ENCODE results near the gene ZNF580.

ZNF580 gene, protein sequence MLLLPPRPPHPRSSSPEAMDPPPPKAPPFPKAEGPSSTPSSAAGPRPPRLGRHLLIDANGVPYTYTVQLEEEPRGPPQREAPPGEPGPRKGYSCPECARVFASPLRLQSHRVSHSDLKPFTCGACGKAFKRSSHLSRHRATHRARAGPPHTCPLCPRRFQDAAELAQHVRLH

DNA sequence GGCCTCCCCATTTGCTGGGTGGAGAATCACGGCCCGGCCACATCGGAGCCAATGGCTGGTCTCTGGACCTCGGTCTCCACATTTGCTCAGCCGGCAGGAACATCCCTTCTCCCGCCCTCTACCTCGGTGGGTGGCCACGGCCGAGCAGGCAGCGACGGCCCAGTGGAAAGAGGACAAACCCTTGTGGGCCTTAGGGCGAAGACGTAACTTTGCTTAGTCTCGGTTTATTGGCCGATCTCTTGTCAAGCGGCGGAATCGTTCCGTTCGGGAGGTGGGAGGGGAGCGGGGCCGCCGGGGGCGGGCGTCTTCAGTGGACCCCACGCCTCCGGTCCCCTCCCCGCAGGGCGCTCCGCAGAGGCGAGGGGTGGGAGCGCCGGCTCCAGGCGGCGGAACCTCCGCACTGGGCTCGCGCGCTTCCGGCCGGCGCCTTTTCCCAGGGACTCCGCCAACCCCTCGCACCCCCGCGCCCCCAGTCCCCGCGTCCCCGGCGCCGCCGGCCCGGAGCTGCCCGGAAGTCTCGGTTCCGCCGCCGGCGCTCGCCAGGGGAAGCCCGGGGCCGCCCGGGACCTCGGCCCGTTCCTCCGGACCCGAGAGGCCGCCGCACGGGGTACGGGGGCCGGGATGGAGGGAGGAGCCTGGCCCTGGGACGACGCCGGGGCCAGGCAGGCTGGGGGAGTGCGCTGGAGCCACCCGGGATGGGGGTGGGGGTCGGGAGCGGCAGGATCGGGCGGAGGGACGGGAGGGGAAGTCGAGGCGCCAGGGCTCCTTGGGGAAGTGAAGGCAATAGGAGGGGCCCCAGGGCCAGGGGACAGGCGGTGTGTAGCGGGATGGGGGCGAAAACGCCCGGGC is at the start of gene ZNF580:
TSS of gene ZNF580 (plus strand) at position 426 of the 849 bp plus-strand sequence. CDS start 1,507 bp downstream, outside the sequence.
- DNase-seq (ENCODE audit: low read depth in 3 of 3): peak in 2 of 3 donors; percentile 47 to 60

DNA sequence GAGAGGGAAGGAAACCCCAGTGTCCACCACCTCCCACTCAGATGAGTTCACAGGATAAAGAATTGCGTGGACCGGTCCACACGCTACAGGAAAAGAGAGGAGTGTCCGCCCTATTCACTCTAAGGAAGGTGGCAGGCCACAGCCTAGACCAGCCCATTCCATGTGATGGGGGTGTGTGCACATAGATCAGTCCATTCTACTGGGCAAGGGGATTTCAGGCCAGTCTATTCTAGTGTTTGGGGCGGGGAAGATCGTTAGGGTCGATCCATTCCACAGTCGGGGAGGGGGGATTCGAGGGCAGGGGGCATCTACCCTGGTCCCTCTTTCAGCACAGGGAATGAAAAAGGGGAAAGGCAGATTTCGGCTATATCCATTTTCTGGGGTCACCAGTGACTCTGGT is 49.2 kb upstream of the ZNF580 start:
- no peak for DNase-seq (ENCODE audit: low read depth in 3 of 3)

DNA sequence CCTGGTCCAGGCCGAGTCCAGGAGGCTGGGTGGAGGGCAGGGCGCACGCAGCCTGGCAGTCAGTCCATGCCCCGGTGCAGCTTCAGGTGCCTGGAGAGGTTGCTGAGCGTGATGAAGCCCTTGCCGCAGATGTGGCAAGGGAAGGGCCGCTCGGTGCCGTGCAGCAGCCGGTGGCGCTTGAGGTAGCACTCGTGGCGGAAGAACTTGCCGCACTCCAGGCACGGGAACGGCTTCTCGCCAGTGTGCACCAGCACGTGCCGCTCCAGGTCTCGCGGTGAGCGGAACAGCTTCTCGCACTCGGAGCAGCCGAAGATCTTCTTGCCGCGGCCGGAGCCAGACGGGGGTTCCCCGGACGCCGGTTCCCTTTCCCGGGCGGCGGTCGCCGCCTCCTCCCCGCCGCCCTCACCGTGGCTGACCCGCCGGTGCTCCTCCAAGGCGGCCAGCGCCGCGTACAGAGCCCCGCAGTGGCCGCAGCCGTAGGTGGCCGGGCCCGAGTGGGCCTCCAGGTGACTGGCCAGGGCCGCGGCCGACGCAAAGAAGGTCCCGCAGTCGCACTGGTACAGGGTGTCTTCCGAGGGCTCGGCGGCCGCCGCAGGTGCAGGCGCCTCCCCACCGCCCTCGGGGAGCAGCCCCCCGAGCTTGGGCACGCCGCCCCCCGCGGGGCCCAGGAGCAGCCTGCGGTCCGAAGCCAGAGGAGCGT is 48.3 kb upstream of the ZNF580 start:
- DNase-seq (ENCODE audit: low read depth in 3 of 3): no peak

DNA sequence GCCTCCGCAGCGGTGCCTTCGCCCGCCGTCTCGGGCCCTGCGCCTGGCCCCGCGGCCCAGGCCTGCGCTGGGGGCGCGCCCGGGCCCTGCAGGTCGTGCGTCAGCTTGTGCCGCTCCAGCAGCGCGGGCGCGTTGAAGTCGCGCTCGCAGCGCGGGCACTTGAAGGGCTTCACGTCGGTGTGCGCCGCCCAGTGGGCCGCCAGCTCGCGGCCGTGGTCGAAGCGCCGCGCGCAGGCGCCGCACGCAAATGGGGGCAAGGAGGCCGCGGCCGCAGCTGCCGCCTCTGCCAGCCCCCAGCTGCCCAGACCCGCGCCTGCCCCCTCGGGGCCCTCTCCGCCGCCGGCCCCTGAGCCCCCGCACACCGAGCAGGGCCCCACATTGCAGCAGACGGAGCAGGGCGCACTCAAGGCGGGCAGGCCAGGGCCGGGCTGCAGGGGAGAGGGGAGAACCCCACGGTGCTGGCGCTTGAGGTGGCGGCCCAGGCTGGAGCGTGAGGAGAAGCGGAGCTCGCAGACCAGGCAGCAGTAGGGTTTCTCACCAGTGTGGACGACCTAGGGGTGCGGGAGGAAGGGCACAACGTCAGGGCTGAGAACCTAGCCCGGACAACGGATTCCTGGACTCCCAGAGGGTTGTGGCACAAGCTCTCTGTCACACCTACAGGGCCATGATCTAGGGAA is 47.6 kb upstream of the ZNF580 start:
- DNase-seq (ENCODE audit: low read depth in 3 of 3): no peak

DNA sequence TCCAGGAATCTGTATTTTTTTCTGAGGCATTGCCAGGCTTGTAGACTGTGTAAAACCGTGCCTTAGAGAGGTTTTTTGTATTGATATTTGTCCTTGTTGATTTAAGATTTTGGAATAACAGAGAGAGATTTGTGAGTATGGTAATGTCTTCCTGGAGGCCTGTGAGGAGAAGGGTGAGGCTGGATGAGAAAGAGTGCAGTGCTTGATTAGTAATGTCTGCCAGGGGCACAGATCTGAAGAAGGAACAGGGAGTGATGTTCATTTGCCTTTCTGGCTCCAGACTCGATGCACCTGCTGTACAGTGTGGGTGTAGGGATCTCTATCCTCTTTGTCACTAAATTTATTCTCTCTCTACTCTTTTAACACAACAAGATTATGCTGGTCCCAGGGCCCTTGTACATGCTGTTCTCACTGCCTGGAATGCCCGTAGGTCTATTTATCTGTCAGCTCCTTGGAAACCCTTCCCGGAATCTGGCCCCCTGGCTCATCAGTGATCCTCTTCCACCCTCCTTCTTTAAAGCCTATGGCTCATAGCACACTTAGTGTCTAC is 45.7 kb upstream of the ZNF580 start:
- DNase-seq (ENCODE audit: low read depth in 3 of 3): no peak

DNA sequence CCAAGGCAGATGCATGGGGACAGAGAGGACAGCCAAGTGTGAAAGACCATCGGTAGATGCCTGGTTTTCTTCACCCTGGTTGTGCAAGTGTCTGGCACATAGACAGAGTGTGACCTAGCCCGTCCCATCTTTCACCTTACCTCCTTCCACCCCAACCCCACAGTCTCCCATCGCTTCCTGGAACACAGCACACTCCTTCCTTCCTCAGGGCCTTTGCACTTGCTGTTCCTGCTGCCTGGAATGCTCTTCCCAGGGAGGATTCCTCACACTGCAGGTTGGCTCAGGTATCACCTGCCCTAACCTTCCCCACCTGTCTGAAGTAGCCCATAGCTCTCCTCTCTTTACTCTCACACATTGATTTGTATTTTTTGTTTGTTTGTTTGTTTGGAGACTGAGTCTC is 44.5 kb upstream of the ZNF580 start:
- no peak for DNase-seq (ENCODE audit: low read depth in 3 of 3)

DNA sequence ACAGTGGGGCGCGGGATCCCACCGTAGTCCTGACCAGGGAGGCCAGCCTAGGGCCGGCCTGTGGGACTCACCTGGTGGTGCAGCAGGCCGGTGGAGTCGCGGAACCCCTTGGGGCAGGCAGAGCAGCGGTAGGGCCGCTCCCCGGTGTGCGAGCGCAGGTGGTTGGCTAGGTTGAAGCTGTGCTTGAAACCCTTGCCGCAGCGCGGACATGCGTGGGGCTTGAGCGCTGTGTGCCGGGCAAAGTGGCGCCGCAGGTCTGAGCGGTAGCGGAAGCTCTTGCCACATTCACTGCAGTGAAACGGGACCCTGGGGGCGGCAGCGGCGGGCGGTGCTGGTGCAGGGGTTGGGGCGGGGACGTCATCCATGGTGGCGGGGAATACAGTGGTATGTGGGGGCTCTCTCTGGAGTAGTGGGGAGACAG is 43.3 kb upstream of the ZNF580 start:
- DNase-seq (ENCODE audit: low read depth in 3 of 3): no peak

DNA sequence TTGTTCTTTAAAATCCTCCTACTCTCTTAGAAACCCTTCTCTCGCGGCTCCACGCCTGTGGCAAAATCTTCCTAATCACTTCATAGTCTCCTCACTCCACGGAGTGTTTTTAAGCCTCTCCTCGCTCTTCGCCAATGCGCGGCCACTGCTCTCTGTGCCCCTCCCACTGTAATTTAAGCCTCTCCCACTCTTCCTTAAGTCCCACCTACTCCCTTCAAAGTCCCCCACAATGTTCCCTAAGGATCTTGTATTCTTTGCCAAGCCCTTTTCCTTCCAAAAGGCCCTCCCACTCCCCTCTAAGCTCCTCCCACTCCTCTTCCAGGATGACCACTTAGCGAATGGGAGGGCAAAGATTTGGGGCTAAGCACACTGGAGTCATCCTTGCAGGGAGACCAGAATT is 42.8 kb upstream of the ZNF580 start:
- no peak for DNase-seq (ENCODE audit: low read depth in 3 of 3)

DNA sequence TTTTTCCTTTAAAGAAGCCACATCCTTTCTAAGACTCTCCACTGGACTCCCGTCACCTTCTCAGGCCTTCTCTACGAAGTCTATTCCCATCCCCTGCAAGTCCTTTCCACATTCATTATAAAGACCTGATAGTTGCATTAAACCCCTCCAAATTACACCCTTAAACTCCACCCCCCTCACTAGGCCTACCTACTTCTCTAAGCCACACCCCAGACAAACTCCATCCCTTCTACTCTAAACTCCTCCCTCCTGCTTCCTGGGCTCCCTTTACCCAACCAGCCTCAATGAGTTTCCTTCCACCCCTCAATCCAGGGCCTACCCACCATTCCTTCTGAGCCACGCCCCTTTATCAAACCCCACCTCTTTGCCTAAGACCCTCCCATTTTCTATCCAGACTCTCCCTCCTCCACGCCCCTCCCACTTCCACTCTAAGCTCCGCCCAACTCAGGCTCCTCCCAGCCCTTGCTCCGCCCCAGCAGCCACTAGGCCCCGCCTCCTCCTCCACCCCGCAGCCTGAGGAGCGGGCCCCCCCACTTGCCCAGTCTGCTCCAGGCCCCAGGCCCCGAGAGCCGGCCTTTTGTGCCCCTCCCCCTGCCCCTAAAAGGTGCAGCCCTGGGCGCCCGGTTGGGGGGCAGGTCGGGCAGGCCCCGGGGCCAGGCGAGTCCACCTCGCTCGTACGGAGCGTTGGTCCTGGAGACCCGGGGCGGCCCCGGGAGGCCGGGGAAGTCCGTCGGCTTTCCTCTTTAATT is 41.9 kb upstream of the ZNF580 start:
- peak; percentile 89 to 95 (median 92) for DNase-seq (ENCODE audit: low read depth in 3 of 3)

DNA sequence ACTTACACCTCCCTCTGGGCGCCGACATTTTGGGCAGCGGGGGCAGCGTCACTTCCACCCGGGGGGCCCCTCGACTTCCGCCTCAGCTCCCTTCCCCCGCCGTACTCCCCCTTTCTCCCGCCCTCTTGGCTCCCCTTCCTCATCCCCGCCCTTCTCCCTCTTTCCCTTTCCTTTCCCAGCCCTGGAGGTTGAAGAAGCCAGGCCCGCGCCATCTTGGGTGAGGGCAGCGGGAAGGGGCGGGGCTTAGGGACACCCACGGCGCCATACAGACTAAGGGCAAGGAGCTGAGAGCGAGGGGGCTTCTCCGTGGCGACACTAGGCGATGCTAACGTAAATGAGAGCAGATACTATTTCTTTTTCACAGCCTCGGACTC is 41.3 kb upstream of the ZNF580 start, which contains the start of gene FIZ1:
TSS of gene FIZ1 (minus strand) at position 50 of the 374 bp plus-strand sequence. CDS start 1,652 bp downstream, outside the sequence.
- peak; percentile 93 to 95 (median 95) for DNase-seq (ENCODE audit: low read depth in 3 of 3)

DNA sequence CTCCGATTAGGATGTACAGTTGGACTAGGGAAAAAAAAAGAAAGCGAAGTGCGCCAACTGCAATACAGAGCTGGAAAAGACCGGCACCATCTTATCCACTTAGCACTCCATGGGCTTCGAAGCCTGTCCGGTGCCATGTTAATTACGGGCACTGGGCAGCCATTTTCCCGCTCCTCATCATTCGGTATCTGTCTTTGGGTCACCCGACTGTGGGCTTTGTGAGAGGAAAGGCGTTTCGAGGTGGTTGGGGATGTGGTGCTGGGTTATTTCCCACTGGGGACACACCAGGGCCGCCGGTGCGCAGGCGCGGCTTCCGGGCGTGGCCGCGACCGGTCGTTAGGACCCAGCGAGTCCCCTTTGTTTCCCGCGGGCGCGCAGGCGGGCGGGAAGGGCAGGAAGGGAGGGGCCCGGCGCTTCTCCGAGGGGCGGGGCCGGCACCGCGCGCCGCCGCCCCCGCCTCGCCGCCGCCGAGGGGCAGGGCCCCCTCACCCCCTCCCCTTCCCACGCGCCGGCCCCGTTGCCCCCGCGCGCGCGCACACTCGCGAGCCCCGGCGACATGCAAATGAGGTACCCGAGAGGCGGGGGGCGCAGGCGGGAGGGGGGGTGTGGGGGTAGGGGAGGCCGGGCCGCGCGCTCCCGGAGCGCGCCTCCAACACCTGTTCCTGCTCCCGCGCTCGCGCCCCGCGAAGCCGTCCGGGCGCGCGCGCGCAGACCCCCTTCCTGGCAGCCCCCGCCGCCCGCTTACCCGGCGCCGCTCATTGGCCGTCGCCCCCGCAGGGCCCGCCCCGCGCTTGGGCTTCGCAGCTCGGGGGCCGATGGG is 40.8 kb upstream of the ZNF580 start, which contains the start of gene ZNF524:
TSS of gene ZNF524 (plus strand) at position 447 of the 820 bp plus-strand sequence. CDS start 1,825 bp downstream, outside the sequence.
- DNase-seq (ENCODE audit: low read depth in 3 of 3): peak; percentile 68 to 80 (median 72)

DNA sequence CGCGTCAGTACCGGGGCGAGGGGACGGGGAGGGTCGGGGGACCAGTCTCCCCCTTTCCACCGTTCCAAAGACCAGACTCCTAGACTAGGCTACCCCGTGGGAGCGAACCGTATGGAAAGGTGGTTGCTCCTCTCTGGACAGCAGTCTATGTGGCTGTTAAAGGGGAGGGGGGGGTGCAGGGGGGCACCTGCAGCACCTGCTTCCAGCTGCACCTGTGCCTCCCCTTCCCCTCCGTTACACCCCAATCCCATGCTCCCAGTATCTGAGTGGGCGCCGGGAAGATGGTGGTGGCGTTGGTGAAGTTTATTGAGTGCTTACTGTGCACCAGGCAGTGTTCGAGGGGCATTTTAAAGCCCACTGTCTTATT is 40.2 kb upstream of the ZNF580 start:
- no peak for DNase-seq (ENCODE audit: low read depth in 3 of 3)

DNA sequence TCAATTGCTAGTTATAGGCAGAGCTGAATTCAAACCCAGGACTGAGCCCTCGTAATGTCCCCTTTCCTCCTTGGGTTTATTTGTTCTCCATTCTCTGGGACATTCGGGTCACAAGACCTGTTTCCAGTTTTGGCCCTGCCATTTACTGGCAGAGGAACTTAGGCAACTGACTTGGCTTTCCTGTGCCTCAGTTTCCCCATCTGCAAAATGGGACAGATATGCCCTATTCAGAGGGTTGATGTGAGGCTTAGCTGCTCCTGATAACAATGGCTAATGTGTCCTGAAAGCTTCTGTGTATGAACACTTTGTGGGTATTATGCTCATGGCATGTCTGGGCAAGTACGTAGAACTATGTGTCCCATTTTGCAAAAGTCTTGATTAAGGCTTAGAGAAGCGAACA is 39.7 kb upstream of the ZNF580 start:
- DNase-seq (ENCODE audit: low read depth in 3 of 3): no peak

DNA sequence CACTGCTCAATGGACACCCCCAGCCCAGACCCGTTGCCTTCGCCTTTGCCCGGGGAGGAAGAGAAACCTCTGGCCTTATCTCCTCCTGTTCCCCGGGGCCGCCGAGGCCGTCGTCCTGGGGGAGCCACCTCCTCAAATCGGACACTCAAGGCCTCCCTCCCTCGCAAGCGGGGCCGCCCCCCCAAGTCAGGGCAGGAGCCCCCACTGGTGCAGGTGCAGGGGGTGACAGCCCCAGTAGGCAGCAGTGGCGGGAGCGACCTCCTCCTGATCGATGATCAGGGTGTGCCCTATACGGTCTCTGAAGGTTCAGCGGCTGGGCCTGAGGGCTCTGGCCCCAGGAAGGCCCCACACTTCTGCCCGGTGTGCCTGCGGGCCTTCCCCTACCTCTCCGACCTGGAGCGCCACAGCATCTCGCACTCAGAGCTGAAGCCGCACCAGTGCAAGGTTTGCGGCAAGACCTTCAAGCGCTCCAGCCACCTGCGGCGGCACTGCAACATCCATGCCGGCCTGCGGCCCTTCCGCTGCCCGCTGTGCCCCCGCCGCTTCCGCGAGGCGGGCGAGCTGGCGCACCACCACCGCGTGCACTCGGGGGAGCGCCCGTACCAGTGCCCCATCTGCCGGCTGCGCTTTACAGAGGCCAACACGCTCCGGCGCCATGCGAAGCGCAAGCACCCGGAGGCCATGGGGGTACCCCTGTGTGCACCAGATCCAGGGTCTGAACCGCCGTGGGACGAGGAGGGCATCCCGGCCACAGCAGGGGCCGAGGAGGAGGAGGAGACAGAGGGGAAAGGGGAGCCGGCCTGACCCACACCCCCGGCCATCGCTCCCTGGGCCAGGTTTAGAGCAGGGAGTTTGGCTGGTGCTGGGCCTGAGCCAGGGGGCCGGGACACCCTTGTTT is 38.4 kb upstream of the ZNF580 start:
- no peak for DNase-seq (ENCODE audit: low read depth in 3 of 3)

DNA sequence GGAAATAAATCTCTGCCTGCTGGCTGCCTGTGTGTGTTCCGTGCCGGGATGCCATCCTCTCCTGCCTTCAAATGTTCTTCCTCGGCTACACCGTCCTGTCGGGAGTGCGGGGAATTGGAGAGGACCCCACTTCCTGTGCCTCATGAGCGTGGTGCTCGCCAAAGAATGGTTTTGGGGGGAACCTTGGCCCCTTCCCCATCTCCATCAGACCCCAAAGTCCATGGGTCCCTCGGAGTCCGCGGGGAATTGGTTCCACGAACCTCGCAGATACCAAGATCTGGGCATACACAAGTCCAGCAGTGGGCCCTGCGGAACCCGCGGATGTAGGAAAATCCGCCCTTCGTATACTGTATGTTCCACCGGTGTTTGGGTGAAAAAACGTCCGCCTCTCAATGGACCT is 37.7 kb upstream of the ZNF580 start:
- DNase-seq (ENCODE audit: low read depth in 3 of 3): no peak

DNA sequence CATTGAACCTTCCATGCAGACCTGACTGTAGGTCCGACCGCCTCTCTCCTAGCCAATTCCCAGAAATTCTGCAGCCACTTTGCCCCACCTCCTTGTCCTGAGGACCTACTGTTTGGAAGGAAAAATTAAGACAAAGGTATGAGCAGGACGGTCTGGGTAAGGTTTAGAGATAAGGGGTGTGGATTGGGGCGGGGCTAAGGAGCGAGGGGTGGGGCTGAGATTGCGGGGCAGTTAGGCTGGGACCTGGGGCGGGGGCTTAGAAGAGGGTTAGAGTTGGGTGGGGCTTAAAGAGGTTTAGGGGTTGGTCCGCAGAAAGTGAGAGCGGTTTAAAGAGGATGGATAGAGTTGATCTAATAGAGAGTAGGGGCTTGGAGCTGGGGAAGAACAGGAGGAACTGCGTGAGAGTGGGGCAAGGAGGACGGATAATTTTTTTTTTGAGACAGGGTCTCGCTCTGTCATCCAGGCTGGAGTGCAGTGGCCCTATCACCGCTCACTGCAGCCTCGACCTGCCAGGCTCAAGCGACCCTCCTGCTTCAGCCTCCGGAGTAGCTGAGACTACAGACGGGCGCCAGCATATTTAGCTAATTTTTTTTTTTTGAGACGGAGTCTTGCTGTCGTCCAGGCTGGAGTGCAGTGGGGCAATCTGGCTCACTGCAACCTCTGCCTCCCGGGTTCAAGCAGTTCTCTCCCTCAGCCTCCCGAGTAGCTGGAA is 37.1 kb upstream of the ZNF580 start:
- DNase-seq (ENCODE audit: low read depth in 3 of 3): no peak

DNA sequence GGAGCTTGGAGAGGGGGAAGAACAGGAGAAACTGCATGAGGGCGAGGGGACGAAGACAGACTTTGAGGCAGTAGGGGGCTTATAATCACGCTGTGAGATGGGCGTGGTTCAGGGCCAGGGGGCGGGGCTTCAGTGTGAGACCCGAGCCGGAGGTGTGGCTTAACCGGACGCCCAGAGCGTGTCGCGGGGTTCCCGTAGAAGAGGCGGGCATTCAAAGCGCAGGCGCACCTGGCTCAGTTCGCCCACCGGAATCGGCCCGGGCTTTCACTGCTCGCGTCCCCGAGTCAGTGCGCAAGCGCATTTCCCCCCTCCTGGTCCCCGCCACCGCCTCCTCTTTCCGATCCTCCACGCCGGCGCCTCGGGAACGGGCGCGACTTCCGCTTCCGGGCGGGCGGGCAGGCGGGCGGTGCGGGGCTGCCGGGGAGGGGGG is 35.6 kb upstream of the ZNF580 start:
- DNase-seq (ENCODE audit: low read depth in 3 of 3): peak; percentile 98 to 99 (median 99)

All from stimulated activated CD4-positive, alpha-beta T cell treated with anti-CD3 and anti-CD28 coated beads, TNF-alpha, amount 100 ng/mL, for 48 hours (primary cell).